ENCODE data around the gene CFAP46. TPM values are rescaled to one million over a fixed set of nuclear protein-coding genes. Genes with fewer than 3 reads are reported as not detected.
"Not testable (repeated sequence)": the region's sequence is repeated elsewhere in the genome, so short reads cannot be mapped to it uniquely, and the experiment has no call there.

The CFAP46 gene
- total and polyA plus RNA-seq, 9 of the 15 experiments (the other 6 are each of a cell fraction or from before 2014, with no cell fraction given), result not detected

GRCh38 chr10:132957131-132957530, 14.8 kb upstream of the CFAP46 start:
- in situ Hi-C loops (cut with MboI), result no loop called here
- intact Hi-C loops (cut with micrococcal nuclease), result no loop called here
- Histone ChIP-seq H3K4me1 (replicated peaks in 1 of 2; ENCODE audit: control insufficient read depth in 2 of 2, insufficient read depth in 2 of 2, low read length in 2 of 2) (peaks cover 0 to 3% of the 10 kb centered on the region in 2 experiments; a peak in 2 of 5 replicates), H3K9me3 (replicated peaks; ENCODE audit: control insufficient read depth, insufficient read depth, low read depth, low read length) (no peaks in the 10 kb centered on the region), H3K36me3 (ENCODE audit: control insufficient read depth, insufficient read depth, low read length) (no peaks in the 10 kb centered on the region), H3K4me3 (no peak overlapping the region), H3K4me2 (ENCODE audit: insufficient read depth, low read length) (no peak overlapping the region), H3K27me3 (ENCODE audit: control insufficient read depth in 2 of 2, insufficient read depth in 2 of 2, low read length in 2 of 2) (peaks cover 0 to 44% of the 10 kb centered on the region in 2 experiments; a peak in 2 of 5 replicates), H2AFZ (ENCODE audit: low read depth, low read length) (no peak overlapping the region), H3K79me2 (ENCODE audit: control insufficient read depth, insufficient read depth, low read length) (no peaks in the 10 kb centered on the region), H4K20me1 (replicated peaks; ENCODE audit: control insufficient read depth, insufficient read depth, low read length) (0 out of 2 replicates have a peak, but pooled peaks cover 3% of the 10 kb centered on the region), H3K27ac (ENCODE audit: extremely low read depth, low read depth, low read length) (no peak overlapping the region), H3K9ac (ENCODE audit: insufficient read depth in 1 of 2, low read depth in 2 of 2, low read length in 2 of 2) (no peak overlapping the region), H3K9me1 (ENCODE audit: control insufficient read depth, insufficient read depth, low read length) (no peaks in the 10 kb centered on the region)
- ATAC-seq (no peak), DNase-seq (ENCODE audit: extremely low read depth in 1 of 4, low spot score in 3 of 4) (no peak), FAIRE-seq (no peak)
- no TSS peak for BruUV-seq (replicated peaks)
- ChIA-PET POLR2A (no interaction called here), CTCF (ENCODE audit: low intra/inter-chr PET ratio) (no interaction called here)
- TF ChIP-seq KLF13 (tag; IDR thresholded peaks at IDR 0.05; ENCODE audit: borderline replicate concordance, low read depth) (no peak), CCAR2 (IDR thresholded peaks at IDR 0.05; ENCODE audit: low read depth, low read length) (no peak), MAFG (tag; conservative IDR thresholded peaks at IDR 0.05) (no peak), MTA2 (IDR thresholded peaks at IDR 0.05; ENCODE audit: low read depth) (no peak), DPF2 (IDR thresholded peaks at IDR 0.05) (no peak), NFIC (IDR thresholded peaks at IDR 0.05) (no peak), ZBED1 (IDR thresholded peaks at IDR 0.05) (no peak), ZNF224 (CRISPR knock-in tag; IDR thresholded peaks at IDR 0.05) (no peak)
- TF ChIP-seq, protein P1, sequence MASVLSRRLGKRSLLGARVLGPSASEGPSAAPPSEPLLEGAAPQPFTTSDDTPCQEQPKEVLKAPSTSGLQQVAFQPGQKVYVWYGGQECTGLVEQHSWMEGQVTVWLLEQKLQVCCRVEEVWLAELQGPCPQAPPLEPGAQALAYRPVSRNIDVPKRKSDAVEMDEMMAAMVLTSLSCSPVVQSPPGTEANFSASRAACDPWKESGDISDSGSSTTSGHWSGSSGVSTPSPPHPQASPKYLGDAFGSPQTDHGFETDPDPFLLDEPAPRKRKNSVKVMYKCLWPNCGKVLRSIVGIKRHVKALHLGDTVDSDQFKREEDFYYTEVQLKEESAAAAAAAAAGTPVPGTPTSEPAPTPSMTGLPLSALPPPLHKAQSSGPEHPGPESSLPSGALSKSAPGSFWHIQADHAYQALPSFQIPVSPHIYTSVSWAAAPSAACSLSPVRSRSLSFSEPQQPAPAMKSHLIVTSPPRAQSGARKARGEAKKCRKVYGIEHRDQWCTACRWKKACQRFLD (CRISPR knock-in tag; IDR thresholded peaks at IDR 0.05), result no peak
- WGBS (ENCODE audit: insufficient coverage, low coverage, missing lambda C conversion rate), result 4% methylated on average over 9 of the region's 10 CpGs

- H3K9ac ChIP-seq (ENCODE audit: insufficient read depth in 1 of 2, low read depth in 2 of 2, low read length in 2 of 2), result not testable (repeated sequence)
Measured at GRCh38 chr10:132956259-132956658, 13.9 kb upstream of the CFAP46 start.

More at GRCh38 chr10:132956259-132956658, 13.9 kb upstream of the CFAP46 start:
- H2AFZ ChIP-seq (ENCODE audit: low read depth, low read length); BruUV-seq (replicated peaks); H3K4me3 ChIP-seq; FAIRE-seq; in situ Hi-C loops (cut with MboI); H3K27ac ChIP-seq (ENCODE audit: extremely low read depth, low read depth, low read length); H3K4me2 ChIP-seq (ENCODE audit: insufficient read depth, low read length); H3K36me3 ChIP-seq (ENCODE audit: control insufficient read depth, insufficient read depth, low read length); DNase-seq (ENCODE audit: extremely low read depth in 1 of 4, low spot score in 3 of 4); intact Hi-C loops (cut with micrococcal nuclease); ATAC-seq; H4K20me1 ChIP-seq (replicated peaks; ENCODE audit: control insufficient read depth, insufficient read depth, low read length); H3K79me2 ChIP-seq (ENCODE audit: control insufficient read depth, insufficient read depth, low read length); H3K9me3 ChIP-seq (replicated peaks; ENCODE audit: control insufficient read depth, insufficient read depth, low read depth, low read length); H3K4me1 ChIP-seq (replicated peaks in 1 of 2; ENCODE audit: control insufficient read depth in 2 of 2, insufficient read depth in 2 of 2, low read length in 2 of 2); CTCF ChIA-PET (ENCODE audit: low intra/inter-chr PET ratio); H3K9me1 ChIP-seq (ENCODE audit: control insufficient read depth, insufficient read depth, low read length); POLR2A ChIA-PET: not testable (repeated sequence)
- H3K27me3 ChIP-seq (ENCODE audit: control insufficient read depth in 2 of 2, insufficient read depth in 2 of 2, low read length in 2 of 2), result peaks cover 0 to 48% of the 10 kb centered on the region in 2 experiments; a peak in 2 of 5 replicates
- 0% methylated on average over 2 of the region's 4 CpGs for WGBS (ENCODE audit: insufficient coverage, low coverage, missing lambda C conversion rate)
